Endothelial cell of umbilical vein (primary cell): ENCODE measurements around the gene CSNK1D. TPM values are rescaled to one million over a fixed set of nuclear protein-coding genes. Genes with fewer than 3 reads are reported as not detected.

Experiments used
- BruUV-seq: library from RNA; stranded (reverse); fragments of 400-500 nt; replicated peaks from 2 replicates; lab custom pipeline; 2021; lab: Mats Ljungman, UMichigan
- CTCF ChIA-PET: fragments of 300-600, 350-600 bp; sonication (Branson Sonifier 250); formaldehyde crosslinking; loops from one replicate; lab custom pipeline; 2021; ENCODE audit warnings: antibody characterized with exemption, inconsistent platforms; lab: Charles Lee
- POLR2A ChIA-PET: fragments of 300-600, 350-600 bp; sonication (Branson Sonifier 250); formaldehyde crosslinking; loops from one replicate; lab custom pipeline; 2021; ENCODE audit warnings: antibody characterized with exemption, inconsistent platforms; lab: Charles Lee
- DNase-seq: peaks from one replicate; pipeline ENCODE4 v3.0.0-alpha.2; 2011; ENCODE audit warnings: low read depth, low spot score
- FAIRE-seq: peaks from 2 replicates; lab custom pipeline; 2011; peaks lifted over from hg19 to GRCh38; lab: Jason Lieb, UNC
- H2AFZ ChIP-seq: 2 replicates; pipeline ENCODE4 v1.6.0; 2012; ENCODE audit warnings: low read depth, low read length, control low read depth, inconsistent platforms
- H3K27ac ChIP-seq: 2 replicates; pipeline ENCODE4 v1.5.1; 2011; ENCODE audit warnings: low read depth, mild to moderate bottlenecking, control low read depth, low read length, moderate library complexity; ENCODE audit not compliant: insufficient read depth
- H3K27me3 ChIP-seq, 2 experiments: 2 replicates each; pipeline versions ENCODE4 v1.6.0 to v1.6.1; 2011; ENCODE audit warnings: low read length in 2 of 2, mixed read lengths in 1 of 2; ENCODE audit not compliant: control insufficient read depth in 2 of 2, insufficient read depth in 2 of 2
- H3K36me3 ChIP-seq, 2 experiments: 2 replicates in 1 of 2; 3 replicates in 1 of 2; pipeline ENCODE4 v1.5.1; 2011; ENCODE audit warnings: low read length in 2 of 2, mild to moderate bottlenecking in 1 of 2, moderate library complexity in 1 of 2; ENCODE audit not compliant: control insufficient read depth in 2 of 2, insufficient read depth in 2 of 2; ENCODE audit errors: extremely low read depth in 1 of 2
- H3K4me1 ChIP-seq: 3 replicates; pipeline ENCODE4 v1.5.1; 2011; ENCODE audit warnings: mild to moderate bottlenecking, low read length; ENCODE audit not compliant: control insufficient read depth, insufficient read depth; ENCODE audit errors: extremely low read depth
- H3K4me2 ChIP-seq: 2 replicates; pipeline ENCODE4 v1.6.1; 2011; ENCODE audit warnings: low read length, control low read depth, mixed read lengths; ENCODE audit not compliant: insufficient read depth
- H3K4me3 ChIP-seq, 3 experiments: fragments of 200-600 bp in 1 of 3; sonication (generic), shearing (Covaris generic) in 1 of 3; replicated peaks in 1 of 3; 2 replicates each; pipeline ENCODE4 v1.5.1; 2011 to 2016; ENCODE audit warnings: control low read depth in 3 of 3, low read length in 3 of 3, mild to moderate bottlenecking in 2 of 3, inconsistent platforms in 1 of 3, low read depth in 1 of 3, moderate library complexity in 1 of 3; ENCODE audit not compliant: insufficient read depth in 1 of 3
- H3K79me2 ChIP-seq: 2 replicates; pipeline ENCODE4 v1.6.0; 2012; ENCODE audit warnings: low read length, inconsistent platforms; ENCODE audit not compliant: control insufficient read depth, insufficient read depth
- H3K9ac ChIP-seq: replicated peaks from 2 replicates; pipeline ENCODE3; 2011; ENCODE audit warnings: low read length, control low read depth; ENCODE audit not compliant: insufficient read depth; ENCODE audit errors: extremely low read depth
- H3K9me1 ChIP-seq: replicated peaks from 3 replicates; pipeline ENCODE4 v1.6.0; 2011; ENCODE audit warnings: mild to moderate bottlenecking, low read length; ENCODE audit not compliant: control insufficient read depth, insufficient read depth; ENCODE audit errors: extremely low read depth
- H3K9me3 ChIP-seq: replicated peaks from 2 replicates; pipeline ENCODE4 v1.5.1; 2012; ENCODE audit warnings: low read length, inconsistent platforms; ENCODE audit not compliant: control insufficient read depth, insufficient read depth
- H4K20me1 ChIP-seq: replicated peaks from 2 replicates; pipeline ENCODE3; 2011; ENCODE audit warnings: mild to moderate bottlenecking, low read length; ENCODE audit not compliant: control insufficient read depth, insufficient read depth; ENCODE audit errors: extremely low read depth
- CTCF ChIP-seq, 2 donors: IDR thresholded peaks; 1 replicate in 1 of 2; 2 replicates in 1 of 2; pipeline ENCODE4 v1.5.1; 2011; ENCODE audit warnings: low read length in 2 of 2, mild to moderate bottlenecking in 2 of 2, moderate library complexity in 2 of 2, control low read depth in 1 of 2, inconsistent platforms in 1 of 2, low read depth in 1 of 2; ENCODE audit not compliant: insufficient read depth in 1 of 2; ENCODE audit errors: extremely low read depth in 1 of 2
- EZH2 ChIP-seq: IDR thresholded peaks from 2 replicates; pipeline ENCODE4 v1.6.1; 2012; ENCODE audit warnings: borderline replicate concordance, low read depth, mild to moderate bottlenecking, moderate library complexity, low read length, inconsistent platforms; ENCODE audit not compliant: severe bottlenecking
- FOS ChIP-seq: IDR thresholded peaks from 2 replicates; pipeline ENCODE4 v1.6.1; 2011; ENCODE audit warnings: mild to moderate bottlenecking, low read length, moderate library complexity, borderline replicate concordance; ENCODE audit not compliant: insufficient read depth
- GATA2 ChIP-seq: IDR thresholded peaks from 2 replicates; pipeline ENCODE4 v1.7.0; 2011; ENCODE audit warnings: low read depth, mild to moderate bottlenecking, moderate library complexity, mixed read lengths, low read length; ENCODE audit not compliant: insufficient read length, insufficient read depth
- JUN ChIP-seq: IDR thresholded peaks from 2 replicates; pipeline ENCODE4 v1.6.1; 2011; ENCODE audit warnings: borderline replicate concordance, low read depth; ENCODE audit not compliant: insufficient read length, insufficient read depth
- MAX ChIP-seq: IDR thresholded peaks from 2 replicates; pipeline ENCODE4 v1.6.1; 2011; ENCODE audit not compliant: insufficient read depth, insufficient read length
- MYC ChIP-seq: IDR thresholded peaks from one replicate; pipeline ENCODE4 v1.6.1; 2011; ENCODE audit warnings: mild to moderate bottlenecking, low read depth, low read length
- POLR2A ChIP-seq: IDR thresholded peaks from 2 replicates; pipeline ENCODE4 v1.6.1; 2012; ENCODE audit warnings: low read depth, mild to moderate bottlenecking, control low read depth, low read length
- POLR2AphosphoS5 ChIP-seq: IDR thresholded peaks from 2 replicates; pipeline ENCODE4 v1.6.1; 2012; ENCODE audit warnings: low read depth, mild to moderate bottlenecking, control low read depth, low read length, moderate library complexity; ENCODE audit not compliant: insufficient read depth
- dilution Hi-C: fragments of 300-500 bp; cut with MboI; formaldehyde crosslinking; loops from one replicate; pipeline ENCODE4 v1.15.0; 2019; ENCODE audit warnings: low sequenced_read_pairs; ENCODE audit not compliant: extremely low pct_ligation_motif_present
- intact Hi-C: fragments of 100-400 bp; cut with micrococcal nuclease; formaldehyde crosslinking; loops from one replicate; pipeline ENCODE4 v1.10.0; 2022
- polyA plus RNA-seq, 4 experiments: library from polyadenylated mRNA; depleted of rRNA in 3 of 4; stranded (reverse) in 3 of 4; unstranded in 1 of 4; fragments of >200 nt; gene quantifications; 2 replicates each; pipeline versions ENCODE4 v1.2.1 to v1.2.3, GENCODE V29; 2011 to 2012; ENCODE audit warnings: missing spikeins in 1 of 4
- total RNA-seq: library from RNA; stranded (reverse); gene quantifications from 2 replicates; pipeline ENCODE4 v1.2.3, GENCODE V29; 2021

CSNK1D gene
- total and polyA plus RNA-seq, 2 donors (not counting 3 experiments of a cell fraction or from before 2014, with no cell fraction given), result 127 to 155 TPM

- no peaks in the 10 kb centered on the region for H3K9me1 ChIP-seq
- H2AFZ ChIP-seq, result no peak overlapping the region
- intact Hi-C loops, result no loop called here
- TF ChIP-seq POLR2A (no peak), EZH2 (no peak), JUN (no peak)
- no peak overlapping the region for H3K4me3 ChIP-seq
- H3K27me3 ChIP-seq, result no peaks in the 10 kb centered on the region
- BruUV-seq, result no TSS peak
- FAIRE-seq, result no peak
- no peaks in the 10 kb centered on the region for H3K9me3 ChIP-seq
- dilution Hi-C loops, result no loop called here
- ChIA-PET CTCF (no interaction called here), POLR2A (no interaction called here)
- H3K36me3 ChIP-seq, result no peaks in the 10 kb centered on the region
- no peak for DNase-seq
- no peak overlapping the region for H3K4me2 ChIP-seq
- no peaks in the 10 kb centered on the region for H3K79me2 ChIP-seq
- H3K4me1 ChIP-seq, result peaks cover 8% of the 10 kb centered on the region
- no peak overlapping the region for H3K9ac ChIP-seq
- H3K27ac ChIP-seq, result no peak overlapping the region
- no peaks in the 10 kb centered on the region for H4K20me1 ChIP-seq
These were observed 7.6 kb upstream of the CSNK1D start for GRCh38 chr17:82281076-82281475.

GRCh38 chr17:82280537-82280936 lies 7.0 kb upstream of the CSNK1D start:
- intact Hi-C loops, result no loop called here
- CTCF ChIA-PET, result no interaction called here
- Histone ChIP-seq H3K36me3 (no peaks in the 10 kb centered on the region), H3K4me1 (peaks cover 8% of the 10 kb centered on the region), H3K4me3 (no peak overlapping the region), H3K79me2 (no peaks in the 10 kb centered on the region), H3K9me3 (no peaks in the 10 kb centered on the region), H3K9me1 (no peaks in the 10 kb centered on the region), H3K4me2 (no peak overlapping the region), H2AFZ (no peak overlapping the region), H3K27me3 (no peaks in the 10 kb centered on the region), H4K20me1 (no peaks in the 10 kb centered on the region), H3K9ac (no peak overlapping the region), H3K27ac (no peak overlapping the region)
- DNase-seq (no peak), FAIRE-seq (no peak)
- dilution Hi-C loops, result no loop called here
- POLR2A ChIA-PET, result no interaction called here
- no peak for TF ChIP-seq GATA2
- no peak for TF ChIP-seq MAX
- no peak for TF ChIP-seq POLR2A
- no peak for TF ChIP-seq MYC
- no peak for TF ChIP-seq POLR2AphosphoS5
- no peak for TF ChIP-seq CTCF (IDR thresholded peaks at IDR 0.05; ENCODE audit: extremely low read depth in 1 of 2, insufficient read depth in 1 of 2, low read depth in 1 of 2, low read length in 2 of 2)
- no peak for TF ChIP-seq FOS
- no peak for TF ChIP-seq JUN
- no peak for TF ChIP-seq EZH2
- no TSS peak for BruUV-seq
